Measurements from ENCODE around the gene KRT74.
A peak's percentile ranks its signal among the peaks of the same experiment; 100 is the strongest.

Gene KRT74

DNA sequence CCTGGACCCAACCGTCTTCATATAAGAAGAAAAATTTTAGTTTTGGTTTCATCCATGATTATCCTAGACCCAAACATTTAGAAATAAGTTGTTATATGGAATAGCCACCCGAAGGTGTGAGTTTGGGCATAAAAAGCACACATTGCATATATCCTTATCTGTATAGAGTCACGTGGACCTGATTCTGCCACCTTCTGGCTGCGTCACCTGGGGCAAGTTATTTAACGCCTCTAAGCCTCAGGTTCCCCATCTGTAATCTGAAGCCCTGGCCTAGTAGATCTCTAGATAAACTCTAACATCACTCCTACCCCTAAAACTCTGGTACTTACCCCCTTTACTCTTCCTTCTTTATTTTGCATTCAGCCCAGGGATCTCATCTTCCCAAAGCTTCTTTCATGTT lies 39.2 kb downstream of the KRT74 start:
- peak; percentile 14 for DNase-seq

DNA sequence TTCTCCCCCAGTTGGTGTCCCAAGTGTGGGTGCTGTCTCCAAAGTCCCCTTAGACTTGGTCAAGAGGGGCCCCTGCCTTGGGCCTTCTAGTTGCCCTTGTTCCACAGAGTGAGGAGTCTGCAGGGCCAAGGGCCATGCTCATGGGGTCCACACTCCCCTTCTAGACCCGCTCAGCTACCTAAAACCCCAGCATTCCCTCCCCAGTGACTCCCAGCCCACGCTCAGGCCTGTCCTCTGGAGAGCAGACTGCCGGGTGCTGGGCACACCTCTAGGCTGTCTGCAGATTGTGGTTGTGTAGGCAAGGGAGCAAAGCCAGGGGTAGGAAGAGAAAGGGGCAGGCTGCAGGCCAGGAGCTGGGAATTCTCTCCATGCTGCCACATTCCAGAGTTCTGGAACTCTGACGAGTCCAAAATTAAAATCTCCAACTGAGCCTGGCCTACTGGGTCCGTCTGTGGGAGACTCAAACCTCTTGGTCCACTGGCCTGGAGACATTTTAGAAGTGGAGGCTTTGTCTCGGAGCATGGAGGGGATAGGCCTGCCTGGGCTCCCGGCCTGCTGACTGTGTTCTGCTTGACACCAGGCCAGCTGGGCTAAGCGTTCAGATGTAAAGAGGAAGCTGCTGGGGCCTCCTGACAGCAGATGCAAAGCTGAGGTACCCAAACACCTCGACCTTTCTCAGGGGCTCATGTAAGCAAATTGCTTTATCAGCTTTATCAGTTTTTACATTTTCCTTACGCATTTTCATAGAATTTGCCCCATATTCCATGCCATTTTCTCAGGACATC lies 39.8 kb downstream of the KRT74 start:
- DNase-seq: no peak

DNA sequence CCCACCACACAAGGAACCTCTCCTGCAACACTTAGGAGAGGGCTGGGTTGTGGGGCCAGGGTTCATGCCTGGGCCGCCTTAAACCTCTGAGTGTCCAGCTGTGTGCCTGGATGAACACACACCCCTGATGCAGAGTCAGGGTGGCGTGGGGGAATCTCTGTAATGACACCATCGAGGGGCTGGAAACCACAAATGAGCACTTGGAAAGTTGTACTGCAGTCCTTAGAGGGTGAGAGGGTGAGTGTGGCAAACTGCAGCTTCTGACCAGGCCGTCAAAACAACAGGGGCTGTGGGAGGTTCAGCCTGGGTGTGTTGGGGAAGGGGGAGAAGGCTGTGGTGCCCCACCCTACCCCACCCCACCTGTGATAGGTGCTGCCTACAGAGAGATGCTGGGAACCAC lies 41.0 kb downstream of the KRT74 start:
- DNase-seq: no peak

DNA sequence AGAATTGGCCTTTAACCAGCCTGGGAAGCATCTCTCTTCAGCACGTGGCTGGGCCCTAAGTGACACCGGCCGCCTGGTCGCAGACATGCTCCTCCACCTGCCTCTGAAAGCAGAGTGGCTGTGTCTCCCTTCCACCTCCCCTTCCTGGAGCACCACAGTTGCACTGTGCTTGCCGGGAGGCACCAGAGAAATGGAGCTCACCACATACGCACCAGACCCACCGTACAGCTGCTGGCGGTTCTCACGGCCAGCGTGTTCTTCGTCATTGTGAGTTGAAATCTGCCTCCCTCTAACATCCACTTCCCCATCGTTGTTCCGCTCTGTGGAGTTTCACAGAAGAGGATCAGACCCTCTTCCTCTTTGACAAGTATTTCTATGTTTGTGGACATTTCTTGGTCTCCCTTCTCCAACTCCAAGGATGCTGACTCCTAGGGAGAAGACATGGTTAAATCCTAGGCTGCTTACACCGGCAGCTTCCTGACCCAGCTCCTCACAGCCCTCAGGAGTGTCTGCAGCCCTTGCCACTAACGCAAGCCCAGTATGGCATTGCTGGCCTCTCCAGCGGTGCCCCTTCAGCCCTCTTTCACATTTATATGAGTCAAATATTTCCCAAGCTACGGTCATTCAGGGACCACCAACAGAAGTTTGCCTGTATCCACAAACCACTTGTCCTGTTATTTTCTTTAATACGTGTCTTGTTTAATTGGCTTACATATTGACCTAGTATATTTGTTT lies 41.9 kb downstream of the KRT74 start:
- DNase-seq: no peak

DNA sequence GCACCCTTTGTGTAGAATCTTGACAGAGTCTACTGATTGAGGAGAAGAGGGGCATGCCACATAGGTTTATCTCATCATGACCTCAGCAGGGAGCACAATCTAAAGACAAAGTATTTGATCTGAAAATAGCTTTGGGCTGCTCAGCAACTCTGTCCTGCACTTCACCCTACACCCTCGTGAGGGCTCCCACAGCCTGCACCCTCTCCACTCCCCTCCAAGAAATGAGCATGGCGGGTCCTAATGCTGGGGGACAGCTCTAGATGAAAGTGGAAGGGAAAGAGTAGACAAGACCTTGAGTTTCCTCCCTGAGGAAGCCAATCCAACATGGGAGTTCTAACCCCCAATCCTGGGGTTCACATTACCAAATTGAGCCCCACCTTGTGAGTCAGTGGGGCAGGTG lies 42.7 kb downstream of the KRT74 start:
- DNase-seq: no peak

DNA sequence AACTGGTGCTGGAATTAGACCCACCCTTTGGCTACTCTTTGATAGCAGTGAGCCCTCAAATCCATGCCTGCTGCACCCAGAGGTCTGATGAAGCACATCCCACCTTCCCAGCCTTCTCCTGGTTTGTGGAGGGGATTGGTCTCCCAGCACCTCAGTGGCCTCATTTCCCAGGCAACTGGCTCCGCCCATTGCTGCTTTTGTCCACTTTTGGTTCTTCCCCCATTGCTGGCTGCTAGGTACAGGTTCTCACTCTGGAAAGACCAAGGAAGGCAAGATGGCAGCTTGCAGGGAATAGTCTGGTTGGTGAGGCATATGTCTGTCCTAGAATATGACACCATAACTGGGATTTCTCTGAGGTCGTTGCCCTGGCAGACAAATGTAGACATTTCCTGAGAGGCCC lies 43.3 kb downstream of the KRT74 start:
- DNase-seq: no peak

DNA sequence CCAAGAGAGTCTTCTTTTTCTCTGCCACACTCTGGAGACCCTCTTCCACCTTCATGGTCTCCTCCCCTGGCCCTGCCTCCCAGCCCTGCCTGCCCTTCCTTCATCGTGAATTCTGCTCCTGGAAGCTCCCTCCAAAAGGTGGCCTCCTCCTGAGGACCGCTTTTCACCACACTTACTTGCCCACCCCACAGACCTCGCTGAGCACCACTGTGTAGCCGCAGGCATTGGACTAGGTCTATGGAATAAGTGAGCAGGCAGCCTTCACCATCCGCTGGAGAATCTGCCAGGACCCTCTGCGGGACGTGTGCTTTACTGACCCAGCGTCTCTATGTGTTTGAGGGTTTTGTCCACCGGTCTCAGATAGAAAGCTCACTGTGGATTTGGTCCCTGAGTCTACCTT lies 43.8 kb downstream of the KRT74 start:
- no peak for DNase-seq

DNA sequence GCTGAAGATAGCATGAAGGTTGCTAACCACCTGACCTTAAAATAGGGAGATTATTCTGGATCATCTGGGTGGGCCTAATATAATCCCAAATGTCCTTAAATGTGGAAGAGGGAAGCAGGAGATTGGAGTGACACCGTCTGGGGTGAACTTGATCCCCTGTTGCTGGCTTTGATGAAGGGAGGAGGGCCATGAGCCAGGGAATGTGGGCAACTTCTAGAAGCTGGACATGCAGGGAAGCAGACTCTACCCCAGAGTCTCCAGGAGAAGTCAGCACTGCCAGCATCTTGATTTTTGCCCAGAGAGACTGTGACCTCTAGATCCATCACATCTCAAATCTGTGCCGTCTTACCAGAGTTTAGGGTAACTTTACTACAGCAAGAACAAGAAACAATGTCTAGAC lies 44.2 kb downstream of the KRT74 start:
- no peak for DNase-seq

DNA sequence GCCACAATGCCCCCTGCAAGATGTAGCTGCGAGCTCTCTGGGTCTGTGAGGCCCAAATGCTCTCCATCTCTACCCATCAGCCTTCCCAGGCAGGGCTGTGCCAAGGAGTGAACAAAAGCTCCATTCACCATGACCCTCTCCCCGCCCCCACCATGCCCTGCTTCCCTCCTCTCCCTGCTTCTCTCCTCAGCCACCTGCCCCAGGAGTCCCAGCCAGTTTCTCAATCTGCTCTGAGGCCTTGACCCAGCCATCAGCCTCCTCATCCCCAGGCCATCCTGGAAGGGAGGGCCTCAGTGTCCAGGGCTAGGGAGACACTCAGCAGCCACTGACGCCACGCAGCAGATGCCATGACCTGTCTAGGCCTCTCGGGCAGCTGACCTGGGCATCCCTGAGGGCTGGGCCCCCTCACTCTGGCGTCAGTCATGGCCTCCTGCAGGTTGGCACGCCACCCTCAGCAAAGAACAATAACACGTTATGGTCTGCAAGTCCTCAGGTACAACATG lies 45.0 kb downstream of the KRT74 start:
- DNase-seq: no peak

DNA sequence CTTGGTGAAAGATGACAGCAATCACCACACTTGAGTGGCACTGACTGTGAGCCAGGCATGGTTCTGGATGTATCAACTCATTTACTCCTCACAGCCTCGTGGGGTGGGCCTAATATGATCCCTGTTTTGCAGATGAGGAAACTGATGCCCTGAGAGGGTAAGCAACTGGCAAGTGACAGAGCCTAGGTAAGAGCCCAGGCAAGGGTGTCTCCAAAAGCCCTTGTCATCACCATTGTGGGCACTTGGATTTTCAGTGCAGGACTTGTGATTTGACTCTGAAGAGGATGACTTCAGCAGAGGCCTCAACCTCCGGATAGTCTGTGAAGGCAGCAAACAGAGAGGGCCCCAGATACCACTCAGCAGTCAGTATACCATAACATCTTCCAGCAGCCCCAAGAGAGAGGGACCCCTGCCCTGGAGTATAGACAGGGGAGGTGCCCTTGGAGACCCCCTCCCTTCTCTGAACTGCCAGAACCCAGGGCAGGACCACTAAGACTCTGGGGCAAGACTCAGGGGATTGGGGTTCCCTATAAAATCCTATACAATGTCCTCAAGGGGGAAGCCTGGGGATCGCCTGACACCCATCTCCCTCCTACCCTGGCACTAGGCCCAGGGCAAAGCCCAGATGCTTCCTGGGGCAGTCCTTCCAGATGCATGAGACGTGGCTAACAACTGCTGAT lies 46.4 kb downstream of the KRT74 start:
- no peak for DNase-seq

DNA sequence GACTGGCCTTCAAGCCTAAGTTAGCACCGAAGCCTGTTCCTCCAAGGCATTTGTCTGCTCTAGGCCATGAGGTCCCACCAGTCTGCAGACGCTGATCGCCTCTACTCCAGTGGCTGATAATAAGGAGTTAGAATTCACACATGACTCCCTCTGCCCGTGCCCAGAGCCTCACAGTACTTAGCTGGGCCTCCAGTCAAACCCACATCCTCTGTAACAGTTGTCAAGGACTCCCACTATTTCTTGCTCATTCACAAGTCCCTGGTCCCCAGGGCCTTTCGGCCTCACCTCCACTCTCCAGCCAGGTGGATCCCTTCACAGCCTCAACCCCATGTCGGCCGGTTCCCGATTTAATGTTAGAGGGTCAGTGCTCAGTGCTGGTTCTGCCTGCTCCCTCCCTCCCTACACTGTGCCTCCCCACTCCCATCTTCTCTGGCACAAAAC lies 47.1 kb downstream of the KRT74 start:
- no peak for DNase-seq

DNA sequence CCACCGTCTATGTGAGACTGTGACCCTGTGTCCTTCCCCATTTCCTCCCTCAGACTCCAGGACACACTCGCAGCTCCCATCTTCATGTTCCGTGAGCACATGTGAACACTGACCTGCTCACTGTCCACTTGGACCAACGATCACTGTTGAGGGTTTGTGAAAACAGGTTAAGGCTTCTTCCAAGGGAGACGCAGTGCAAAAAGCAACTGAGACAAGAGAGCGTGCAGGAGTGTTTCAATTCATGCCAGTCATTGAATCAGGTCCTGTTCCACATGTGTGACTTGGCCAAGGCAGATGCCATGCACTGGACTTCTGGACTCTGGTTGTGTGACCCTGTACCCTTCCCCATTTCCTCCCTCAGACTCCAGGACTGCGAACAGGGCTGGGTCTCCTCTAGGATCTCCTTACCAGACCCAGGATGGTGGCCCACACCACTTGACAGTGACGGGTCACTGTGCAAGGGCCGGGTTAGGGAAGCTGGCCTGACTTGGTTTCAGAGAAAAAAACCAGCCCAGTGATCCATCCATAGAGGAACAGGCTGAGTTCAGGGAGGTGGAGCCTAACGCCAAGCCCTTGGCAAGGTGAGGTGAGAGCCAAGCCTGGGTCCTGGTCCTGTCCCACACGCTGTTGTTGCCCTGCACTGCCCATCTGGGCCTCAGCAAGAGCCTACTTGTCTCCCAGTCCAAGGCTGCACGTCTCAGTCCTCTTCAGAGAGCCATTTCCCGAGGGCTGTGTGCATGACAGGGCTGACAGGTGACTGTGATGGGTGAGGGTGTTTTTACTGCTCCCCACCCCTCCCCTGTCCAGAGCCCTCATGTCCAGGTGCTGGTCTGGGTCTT lies 47.8 kb downstream of the KRT74 start:
- DNase-seq: no peak

DNA sequence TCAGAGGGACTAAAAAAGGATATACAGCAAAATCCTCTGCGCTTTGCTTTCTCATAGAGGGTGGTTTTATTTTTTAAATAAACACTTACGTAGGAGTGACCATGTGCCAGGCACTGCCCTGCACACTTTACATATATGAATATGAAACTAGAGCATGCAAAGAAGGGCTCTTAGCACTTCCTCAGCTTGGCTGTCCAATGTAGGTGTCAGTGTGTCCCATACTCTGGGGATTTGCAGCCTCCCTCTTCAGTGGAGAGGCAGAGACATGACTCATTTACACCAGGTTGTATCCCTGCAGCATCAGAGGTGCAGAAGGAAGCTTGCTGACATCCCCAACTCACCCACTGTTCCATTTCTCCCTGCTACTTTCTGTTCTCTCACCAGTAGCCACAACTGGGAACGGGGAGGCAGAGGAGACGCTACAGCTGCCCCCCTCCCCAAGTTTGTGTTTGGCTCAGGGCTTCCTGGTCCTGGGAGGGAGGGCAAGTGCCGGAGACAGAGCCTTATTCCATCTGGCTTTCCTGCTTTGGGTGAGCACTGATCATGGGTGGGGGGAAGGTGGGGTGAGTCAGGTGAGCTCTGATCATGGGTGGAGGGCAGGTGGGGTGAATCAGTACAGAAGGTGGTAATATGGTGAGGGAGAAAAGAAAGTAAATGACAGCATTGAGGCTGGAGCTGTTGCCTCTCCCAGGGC lies 48.6 kb downstream of the KRT74 start:
- DNase-seq: no peak

DNA sequence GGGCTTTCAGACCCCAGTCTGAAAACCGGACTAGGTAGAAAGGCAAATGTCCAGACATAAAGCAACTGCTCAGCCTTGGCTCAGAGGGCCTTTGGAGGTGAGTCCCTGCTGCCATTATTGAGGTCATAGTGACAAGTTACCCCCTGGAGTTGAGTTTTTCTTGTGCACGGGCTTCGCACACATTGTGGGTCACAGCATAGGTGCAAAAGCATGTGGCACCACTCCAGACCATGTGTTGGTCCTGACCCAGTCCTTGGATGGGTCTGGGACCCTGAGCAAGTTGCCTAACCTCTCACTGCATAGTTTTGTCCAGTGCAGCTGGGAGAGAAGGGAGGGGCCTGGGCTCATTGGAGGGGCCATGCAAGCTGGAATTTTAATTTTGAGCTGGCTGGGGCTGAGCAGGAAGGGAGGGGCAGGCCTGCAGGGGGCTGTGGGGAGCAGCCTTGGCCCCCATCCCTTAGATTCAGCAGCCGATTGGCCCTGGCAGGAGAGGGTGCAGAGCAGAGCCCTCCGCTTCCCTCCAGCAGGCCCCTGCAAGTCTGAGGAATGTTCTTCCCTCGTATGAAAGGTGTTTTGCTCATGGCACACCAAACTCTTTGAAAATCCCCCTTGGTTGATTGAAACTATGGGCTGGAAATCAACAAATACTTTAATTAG lies 49.3 kb downstream of the KRT74 start:
- no peak for DNase-seq

DNA sequence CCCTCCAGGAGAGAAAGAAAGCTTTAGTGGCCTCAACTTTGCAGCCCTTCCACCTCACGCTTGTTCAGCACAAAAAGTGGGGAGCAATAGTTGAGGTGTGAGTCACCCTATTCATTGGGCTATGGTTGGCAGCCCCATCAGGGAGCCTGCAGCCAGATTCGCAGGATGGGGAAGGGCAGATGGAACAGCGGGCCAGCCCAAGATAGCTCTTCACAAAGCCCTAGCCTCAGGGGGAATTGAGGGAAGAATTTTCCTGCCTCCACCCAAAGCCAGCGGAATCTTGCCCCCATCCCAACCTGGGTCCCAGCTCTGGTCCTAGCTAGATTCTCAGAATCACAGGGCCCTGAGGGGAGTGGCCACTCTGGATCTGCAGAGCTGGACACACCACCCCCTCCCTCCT lies 49.8 kb downstream of the KRT74 start:
- DNase-seq: no peak

DNA sequence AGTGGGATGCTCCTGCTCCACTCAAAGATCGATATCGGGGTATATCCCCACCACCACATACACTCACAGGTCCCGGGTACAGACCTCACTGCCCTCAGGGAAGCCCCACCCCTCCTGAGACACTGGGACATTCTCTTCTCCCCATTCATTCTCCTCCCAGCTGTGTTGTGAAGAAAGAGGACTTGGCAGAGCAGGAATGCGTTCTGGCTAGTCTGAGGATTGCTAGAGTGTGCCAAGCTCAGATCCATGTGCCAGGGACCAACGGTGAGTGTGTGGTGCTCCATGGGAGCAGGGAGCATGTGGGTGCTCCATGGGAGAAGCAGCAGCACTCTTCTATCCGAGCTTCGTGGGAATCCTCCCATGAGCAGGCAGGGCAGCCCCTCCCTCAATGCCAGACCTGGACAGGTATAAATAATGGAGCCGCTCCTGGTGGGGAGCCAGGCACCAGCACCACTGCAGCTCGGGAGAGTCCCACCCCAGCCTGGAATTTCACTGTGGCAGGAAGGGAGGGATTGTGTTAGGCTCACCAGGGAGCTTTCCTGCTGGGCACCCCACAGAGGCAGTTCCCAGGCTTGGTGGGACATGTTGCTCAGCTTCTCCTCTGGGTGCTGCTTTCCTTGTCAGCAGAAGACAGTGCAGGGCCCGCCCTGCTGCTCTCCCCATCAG lies 51.2 kb downstream of the KRT74 start:
- no peak for DNase-seq

DNA sequence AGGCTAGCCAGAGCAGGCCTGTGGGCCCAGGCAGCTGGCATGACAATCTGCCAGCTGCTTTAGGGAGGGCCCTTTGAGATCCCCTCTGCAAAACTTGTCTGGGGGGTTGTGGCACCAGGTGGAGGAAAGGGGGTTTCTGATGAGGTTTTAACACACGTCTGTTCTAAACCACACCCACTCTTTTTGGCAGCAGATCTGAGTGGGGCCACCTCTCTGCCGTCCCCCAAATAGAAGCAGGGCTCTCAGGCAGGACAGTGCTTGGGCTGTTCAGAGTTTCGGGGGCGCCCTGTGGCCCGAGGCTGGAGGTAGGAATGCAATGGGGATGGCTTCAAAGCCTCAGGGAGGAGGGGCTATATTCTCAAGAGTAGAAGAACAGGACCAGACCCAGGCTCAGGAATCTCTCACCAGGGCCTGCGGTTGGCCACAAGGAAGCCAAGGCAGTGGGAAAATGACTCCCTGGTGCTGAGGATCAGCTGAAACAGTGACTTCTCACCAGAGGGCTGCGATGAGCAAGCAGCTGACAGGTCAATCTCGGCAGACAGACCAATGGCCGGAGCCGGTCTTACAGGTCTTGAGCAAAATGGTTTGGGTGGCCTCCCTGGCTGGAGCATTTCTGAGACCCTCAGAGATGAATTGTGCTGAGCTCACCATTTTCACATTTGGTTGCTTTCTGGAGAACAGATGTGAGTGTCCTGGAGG lies 51.9 kb downstream of the KRT74 start:
- DNase-seq: no peak

DNA sequence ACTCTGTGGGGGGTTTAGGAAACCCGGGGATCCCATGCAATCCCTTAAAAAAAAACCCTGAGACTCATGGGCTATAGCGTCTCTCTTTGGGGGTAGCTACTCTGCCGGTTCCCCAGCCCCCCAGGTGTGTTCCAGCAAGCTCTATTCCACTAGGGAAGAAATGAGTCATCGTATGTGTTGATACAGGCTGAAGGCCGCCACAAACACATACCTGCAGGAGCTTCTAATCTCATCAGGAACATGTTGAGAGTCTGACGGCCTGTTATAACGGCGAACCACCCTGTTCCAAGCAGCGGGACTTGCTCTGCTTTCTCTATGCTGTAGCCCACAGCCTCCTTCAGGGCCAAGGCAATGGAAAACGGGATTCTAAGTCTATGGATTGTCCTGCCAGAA lies 52.5 kb downstream of the KRT74 start:
- DNase-seq: no peak

DNA sequence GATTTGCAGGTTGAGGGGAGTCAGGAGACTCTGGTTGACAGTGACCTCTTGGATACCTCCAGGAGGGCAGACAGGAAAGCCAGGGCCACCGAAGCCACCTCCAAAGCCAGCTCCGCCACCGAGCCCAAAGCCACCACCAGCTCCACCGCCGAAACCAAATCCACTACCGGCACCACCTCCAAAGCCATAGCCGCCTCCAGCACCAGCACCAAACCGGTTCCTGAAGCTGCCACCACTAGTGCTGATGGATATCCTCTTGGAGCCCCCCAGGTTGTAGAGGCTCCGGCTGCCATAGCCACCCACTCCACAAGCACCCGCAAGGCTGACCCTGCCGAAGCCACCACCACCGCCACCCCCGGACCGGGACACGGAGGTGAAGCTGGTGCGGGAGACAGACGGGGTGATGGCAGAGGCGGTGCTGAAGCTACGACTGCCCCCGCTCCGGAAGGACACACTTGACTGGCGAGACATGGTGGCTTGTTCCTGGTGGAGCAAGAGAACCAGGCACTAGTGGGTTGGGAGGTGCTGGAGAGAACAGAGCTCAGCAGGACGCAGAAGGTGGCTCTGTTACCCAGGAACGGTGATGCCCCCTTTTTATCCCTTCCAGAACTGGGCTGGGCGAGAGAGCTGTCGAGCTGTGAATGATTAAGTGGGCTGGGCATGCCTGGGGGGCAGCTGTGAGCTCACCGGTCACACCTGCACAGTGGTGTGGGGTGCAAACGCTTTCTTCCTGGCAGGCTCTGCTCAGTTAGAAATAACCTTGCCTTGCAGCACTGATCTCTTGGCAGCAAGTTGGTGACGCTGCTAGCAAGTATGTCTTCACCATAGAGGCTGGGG lies 53.6 kb downstream of the KRT74 start, which contains the start of gene KRT5:
Gene KRT5 (minus strand): TSS at position 569 of the 837 bp plus-strand sequence. CDS start 98 bp downstream, at position 471.
- DNase-seq: no peak

DNA sequence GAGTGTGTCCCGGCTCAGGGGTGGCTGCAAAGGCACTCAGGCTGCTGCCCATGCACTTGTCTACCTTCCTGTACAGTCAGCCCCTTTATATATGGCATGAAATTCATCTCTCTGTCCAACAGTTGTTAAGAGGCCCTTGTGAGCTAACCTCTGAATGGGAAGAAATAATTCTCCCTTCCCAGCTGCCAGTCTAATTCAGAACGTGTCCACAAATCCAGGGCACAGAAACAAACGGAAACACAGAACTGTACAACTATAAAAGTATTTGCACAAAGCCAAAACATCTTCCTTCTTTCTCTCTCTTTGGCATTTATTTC lies 54.3 kb downstream of the KRT74 start:
- DNase-seq: no peak
